ENCODE measurements around the gene TFDP2.
A peak's percentile ranks its signal among the peaks of the same experiment; 100 is the strongest.

Gene TFDP2

DNA sequence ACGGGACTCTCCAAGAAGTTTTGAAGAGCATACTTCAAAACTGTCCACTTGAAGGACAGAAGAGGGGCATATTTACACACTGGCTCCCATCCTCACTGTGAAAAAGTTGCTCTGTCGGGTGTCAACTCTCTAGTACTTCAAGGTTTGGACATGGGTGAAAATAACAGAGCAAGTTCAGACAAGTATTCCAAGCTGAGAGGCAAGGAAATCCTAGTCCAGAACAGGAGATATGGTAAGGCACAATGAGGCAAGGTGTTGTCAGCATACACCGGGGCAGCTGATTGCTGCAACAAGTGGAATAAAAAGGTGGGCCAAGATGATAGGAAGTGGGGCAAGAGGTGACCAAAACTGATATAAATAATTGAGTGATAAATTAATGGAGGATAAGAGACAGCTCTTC is 4.8 kb upstream of the TFDP2 start:
- no CpG with 5 or more reads among the region's 3 CpGs for WGBS (ENCODE audit: extremely low coverage, insufficient coverage, insufficient read length)

DNA sequence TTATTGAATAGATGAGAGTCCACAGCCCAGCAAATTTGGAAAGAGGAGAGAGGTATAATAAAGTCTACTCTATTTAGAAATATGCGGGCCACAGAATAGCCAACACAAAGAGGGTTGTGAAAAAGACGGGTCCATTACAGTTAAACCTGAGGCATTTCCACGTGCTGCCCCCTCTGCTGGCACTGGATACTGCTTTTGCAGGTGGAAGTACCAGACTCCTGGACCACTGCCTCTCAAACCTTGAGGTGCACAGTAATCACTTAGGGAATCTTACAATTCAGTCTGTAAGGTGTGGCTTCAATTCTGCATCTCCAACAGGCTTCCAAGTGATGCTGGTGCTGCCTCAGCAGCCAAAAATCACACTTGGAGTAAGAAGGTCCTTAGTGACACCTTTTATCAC is 3.0 kb upstream of the TFDP2 start:
- Histone ChIP-seq H3K18ac (ENCODE audit: low read length) (no peak overlapping the region), H2BK120ac (ENCODE audit: insufficient read depth, low read length, poor library complexity) (no peak overlapping the region), H3K4ac (ENCODE audit: low read depth, low read length) (no peak overlapping the region), H2BK5ac (ENCODE audit: low read depth, low read length, poor library complexity) (no peak overlapping the region), H3K36me3 (ENCODE audit: control insufficient read depth in 1 of 2, insufficient read depth in 2 of 2, low read length in 2 of 2) (no peaks in the 10 kb centered on the region), H3K27me3 (ENCODE audit: insufficient read depth, low read length) (no peaks in the 10 kb centered on the region), H3K4me3 (ENCODE audit: low read depth, low read length) (no peak overlapping the region), H2AK5ac (ENCODE audit: low read length) (no peak overlapping the region), H3K79me1 (ENCODE audit: low read length) (peaks cover 2% of the 10 kb centered on the region), H3K14ac (ENCODE audit: low read length) (no peak overlapping the region), H3K79me2 (ENCODE audit: control insufficient read depth, insufficient read depth, low read length, poor library complexity) (peaks cover 4% of the 10 kb centered on the region), H4K12ac (ENCODE audit: low read depth, low read length) (no peak overlapping the region), H3K4me1 (ENCODE audit: control insufficient read depth in 1 of 2, insufficient read depth in 2 of 2, low read length in 2 of 2) (peaks cover 0 to 2% of the 10 kb centered on the region in 2 experiments), H4K91ac (ENCODE audit: low read depth, low read length) (no peak overlapping the region), H3K27ac (ENCODE audit: low read depth, low read length) (no peak overlapping the region), H3K9me3 (ENCODE audit: insufficient read depth, low read depth, low read length) (no peaks in the 10 kb centered on the region), H2AFZ (ENCODE audit: insufficient read depth, low read length, poor library complexity) (no peak overlapping the region), H3K4me2 (ENCODE audit: low read length) (no peak overlapping the region), H4K8ac (ENCODE audit: low read depth, low read length) (no peak overlapping the region), H3K23ac (ENCODE audit: low read length) (no peak overlapping the region), H2BK12ac (ENCODE audit: low read length) (no peak overlapping the region), H3K9ac (ENCODE audit: low read length) (no peak overlapping the region)
- DNase-seq = peak in 1 of 2 donors; percentile 14
- no CpG with 5 or more reads among the region's 3 CpGs for WGBS (ENCODE audit: extremely low coverage, insufficient coverage, insufficient read length)

More for the DNA sequence above, 4.8 kb upstream of the TFDP2 start:
- H3K79me1 ChIP-seq (ENCODE audit: low read length) = no peaks in the 10 kb centered on the region
- no peak overlapping the region for H3K14ac ChIP-seq (ENCODE audit: low read length)
- H2BK120ac ChIP-seq (ENCODE audit: insufficient read depth, low read length, poor library complexity) = no peak overlapping the region
- no peak overlapping the region for H3K4ac ChIP-seq (ENCODE audit: low read depth, low read length)
- no peaks in the 10 kb centered on the region for H3K9me3 ChIP-seq (ENCODE audit: insufficient read depth, low read depth, low read length)
- H3K9ac ChIP-seq (ENCODE audit: low read length) = no peak overlapping the region
- peaks cover 0 to 2% of the 10 kb centered on the region in 2 experiments for H3K4me1 ChIP-seq (ENCODE audit: control insufficient read depth in 1 of 2, insufficient read depth in 2 of 2, low read length in 2 of 2)
- no peak overlapping the region for H2BK5ac ChIP-seq (ENCODE audit: low read depth, low read length, poor library complexity)
- H3K79me2 ChIP-seq (ENCODE audit: control insufficient read depth, insufficient read depth, low read length, poor library complexity) = peaks cover under 1% of the 10 kb centered on the region
- no peak overlapping the region for H4K12ac ChIP-seq (ENCODE audit: low read depth, low read length)
- no peak overlapping the region for H3K23ac ChIP-seq (ENCODE audit: low read length)
- no peak for DNase-seq
- no peak overlapping the region for H3K4me3 ChIP-seq (ENCODE audit: low read depth, low read length)
- H3K4me2 ChIP-seq (ENCODE audit: low read length) = no peak overlapping the region
- H3K27me3 ChIP-seq (ENCODE audit: insufficient read depth, low read length) = no peaks in the 10 kb centered on the region
- H2AFZ ChIP-seq (ENCODE audit: insufficient read depth, low read length, poor library complexity) = no peak overlapping the region
- H3K36me3 ChIP-seq (ENCODE audit: control insufficient read depth in 1 of 2, insufficient read depth in 2 of 2, low read length in 2 of 2) = no peaks in the 10 kb centered on the region
- H4K91ac ChIP-seq (ENCODE audit: low read depth, low read length) = no peak overlapping the region
- no peak overlapping the region for H3K27ac ChIP-seq (ENCODE audit: low read depth, low read length)
- H2AK5ac ChIP-seq (ENCODE audit: low read length) = no peak overlapping the region
- H2BK12ac ChIP-seq (ENCODE audit: low read length) = no peak overlapping the region
- H4K8ac ChIP-seq (ENCODE audit: low read depth, low read length) = no peak overlapping the region
- no peak overlapping the region for H3K18ac ChIP-seq (ENCODE audit: low read length)

- 100% methylated on average over 1 of the region's 1 CpG for WGBS (ENCODE audit: extremely low coverage, insufficient coverage, insufficient read length)
- H2AFZ ChIP-seq (ENCODE audit: insufficient read depth, low read length, poor library complexity) = no peak overlapping the region
Observed at GRCh38 chr3:142151828-142152227, 2.5 kb upstream of the TFDP2 start.

DNA sequence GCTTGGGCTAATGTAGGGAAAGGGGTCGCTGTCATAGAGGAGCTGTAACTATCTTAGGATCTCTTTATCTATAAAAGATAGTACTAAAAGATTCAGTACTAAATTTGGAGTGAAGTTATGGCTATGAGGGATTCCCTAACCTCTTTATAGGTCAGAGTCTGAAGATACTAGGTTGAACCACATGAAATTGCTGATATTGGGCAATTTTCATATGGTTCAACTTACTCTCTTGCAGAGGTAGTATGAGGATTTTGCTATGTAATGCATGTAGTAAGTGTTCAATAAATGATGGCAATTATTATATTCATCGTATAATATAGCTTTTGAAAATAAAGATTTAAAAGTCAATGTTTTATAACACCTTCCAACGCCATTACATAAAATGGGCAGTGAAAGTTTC is 1.9 kb upstream of the TFDP2 start:
- H3K4me3 ChIP-seq (ENCODE audit: low read depth, low read length) = no peak overlapping the region
- no peak overlapping the region for H4K8ac ChIP-seq (ENCODE audit: low read depth, low read length)
- no peak overlapping the region for H4K12ac ChIP-seq (ENCODE audit: low read depth, low read length)
- H2AK5ac ChIP-seq (ENCODE audit: low read length) = no peak overlapping the region
- no peak overlapping the region for H3K18ac ChIP-seq (ENCODE audit: low read length)
- H3K27me3 ChIP-seq (ENCODE audit: insufficient read depth, low read length) = no peaks in the 10 kb centered on the region
- no peak overlapping the region for H3K23ac ChIP-seq (ENCODE audit: low read length)
- H2BK120ac ChIP-seq (ENCODE audit: insufficient read depth, low read length, poor library complexity) = no peak overlapping the region
- no peak overlapping the region for H3K4ac ChIP-seq (ENCODE audit: low read depth, low read length)
- H3K79me1 ChIP-seq (ENCODE audit: low read length) = peaks cover 2% of the 10 kb centered on the region
- no peaks in the 10 kb centered on the region for H3K9me3 ChIP-seq (ENCODE audit: insufficient read depth, low read depth, low read length)
- H3K4me1 ChIP-seq (ENCODE audit: control insufficient read depth in 1 of 2, insufficient read depth in 2 of 2, low read length in 2 of 2) = peaks cover 0 to 2% of the 10 kb centered on the region in 2 experiments
- no peak overlapping the region for H3K9ac ChIP-seq (ENCODE audit: low read length)
- no peak overlapping the region for H4K91ac ChIP-seq (ENCODE audit: low read depth, low read length)
- no peaks in the 10 kb centered on the region for H3K36me3 ChIP-seq (ENCODE audit: control insufficient read depth in 1 of 2, insufficient read depth in 2 of 2, low read length in 2 of 2)
- no CpG with 5 or more reads among the region's 3 CpGs for WGBS (ENCODE audit: extremely low coverage, insufficient coverage, insufficient read length)
- H2BK12ac ChIP-seq (ENCODE audit: low read length) = no peak overlapping the region
- H3K14ac ChIP-seq (ENCODE audit: low read length) = no peak overlapping the region
- DNase-seq = no peak
- H2BK5ac ChIP-seq (ENCODE audit: low read depth, low read length, poor library complexity) = no peak overlapping the region
- peaks cover 4% of the 10 kb centered on the region for H3K79me2 ChIP-seq (ENCODE audit: control insufficient read depth, insufficient read depth, low read length, poor library complexity)
- H3K27ac ChIP-seq (ENCODE audit: low read depth, low read length) = no peak overlapping the region
- no peak overlapping the region for H2AFZ ChIP-seq (ENCODE audit: insufficient read depth, low read length, poor library complexity)
- no peak overlapping the region for H3K4me2 ChIP-seq (ENCODE audit: low read length)

More at GRCh38 chr3:142151828-142152227, 2.5 kb upstream of the TFDP2 start:
- H3K23ac ChIP-seq (ENCODE audit: low read length) = no peak overlapping the region
- DNase-seq = no peak
- H4K8ac ChIP-seq (ENCODE audit: low read depth, low read length) = no peak overlapping the region
- H3K4ac ChIP-seq (ENCODE audit: low read depth, low read length) = no peak overlapping the region
- no peak overlapping the region for H3K4me2 ChIP-seq (ENCODE audit: low read length)
- H3K4me1 ChIP-seq (ENCODE audit: control insufficient read depth in 1 of 2, insufficient read depth in 2 of 2, low read length in 2 of 2) = peaks cover 0 to 2% of the 10 kb centered on the region in 2 experiments
- H3K18ac ChIP-seq (ENCODE audit: low read length) = no peak overlapping the region
- no peak overlapping the region for H2BK120ac ChIP-seq (ENCODE audit: insufficient read depth, low read length, poor library complexity)
- H3K79me1 ChIP-seq (ENCODE audit: low read length) = peaks cover 2% of the 10 kb centered on the region
- no peak overlapping the region for H2AK5ac ChIP-seq (ENCODE audit: low read length)
- H3K79me2 ChIP-seq (ENCODE audit: control insufficient read depth, insufficient read depth, low read length, poor library complexity) = peaks cover 4% of the 10 kb centered on the region
- no peak overlapping the region for H4K91ac ChIP-seq (ENCODE audit: low read depth, low read length)
- H4K12ac ChIP-seq (ENCODE audit: low read depth, low read length) = no peak overlapping the region
- no peaks in the 10 kb centered on the region for H3K36me3 ChIP-seq (ENCODE audit: control insufficient read depth in 1 of 2, insufficient read depth in 2 of 2, low read length in 2 of 2)
- H3K9ac ChIP-seq (ENCODE audit: low read length) = no peak overlapping the region
- no peak overlapping the region for H3K27ac ChIP-seq (ENCODE audit: low read depth, low read length)
- no peak overlapping the region for H2BK12ac ChIP-seq (ENCODE audit: low read length)
- H3K9me3 ChIP-seq (ENCODE audit: insufficient read depth, low read depth, low read length) = no peaks in the 10 kb centered on the region
- H3K4me3 ChIP-seq (ENCODE audit: low read depth, low read length) = no peak overlapping the region
- H2BK5ac ChIP-seq (ENCODE audit: low read depth, low read length, poor library complexity) = no peak overlapping the region
- H3K14ac ChIP-seq (ENCODE audit: low read length) = no peak overlapping the region
- H3K27me3 ChIP-seq (ENCODE audit: insufficient read depth, low read length) = no peaks in the 10 kb centered on the region
